Cardiac muscle cell (in vitro differentiated cells and primary cell): ENCODE results near the gene SETD1A. TPM values are rescaled to one million over a fixed set of nuclear protein-coding genes. Genes with fewer than 3 reads are reported as not detected.
A peak's percentile ranks its signal among the peaks of the same experiment; 100 is the strongest.

ENCODE experiments used
- DNase-seq, 2 donors: peaks; one replicate each; pipeline versions ENCODE4 v3.0.0 to v3.0.0-alpha.2; 2010 to 2017; ENCODE audit warnings: low read depth in 1 of 2, low spot score in 1 of 2
- H3K27ac ChIP-seq: fragments of 200-600 bp; sonication (generic); 2 replicates; pipeline ENCODE4 v1.5.1; 2016
- H3K27me3 ChIP-seq: fragments of 200-600 bp; sonication (generic); 2 replicates; pipeline ENCODE4 v1.6.0; 2016; ENCODE audit warnings: control low read depth
- H3K36me3 ChIP-seq: fragments of 200-600 bp; sonication (generic); 2 replicates; pipeline ENCODE4 v1.5.1; 2016; ENCODE audit warnings: control low read depth
- H3K4me1 ChIP-seq: fragments of 200-600 bp; sonication (generic); 2 replicates; pipeline ENCODE4 v1.8.1; 2017; ENCODE audit warnings: low read depth, mild to moderate bottlenecking, mixed run types
- H3K4me3 ChIP-seq: fragments of 200-600 bp; sonication (generic); 2 replicates; pipeline ENCODE4 v1.5.1; 2016; ENCODE audit warnings: mild to moderate bottlenecking
- H3K9me3 ChIP-seq: fragments of 200-600 bp; sonication (generic); 2 replicates; pipeline ENCODE4 v1.5.1; 2017; ENCODE audit warnings: low read depth, mild to moderate bottlenecking, control low read depth
- CTCF ChIP-seq: IDR thresholded peaks from 2 replicates; pipeline ENCODE4 v1.5.1; 2012; ENCODE audit warnings: low read depth, mild to moderate bottlenecking, low read length
- polyA plus RNA-seq: library from polyadenylated mRNA; unstranded; fragments of >200 nt; fragmentation: Nextera tagmentation; extraction: Ambion mirVana; gene quantifications from 2 replicates; pipeline ENCODE4 v1.2.1, GENCODE V29; 2016
- total RNA-seq: library from RNA; depleted of rRNA; stranded (reverse); fragments of >200 nt; gene quantifications from 2 replicates; pipeline ENCODE4 v1.2.3, GENCODE V29; 2016

Gene SETD1A
- total and polyA plus RNA-seq, 2 experiments from 2014 or later, result 1.9 to 10.4 TPM

GRCh38 chr16:30948667-30949649 lies 8.6 kb upstream of the SETD1A start, which contains the start of gene ORAI3:
Gene ORAI3, plus strand, starts transcription at chr16:30949068. Its CDS starts 222 bp downstream, at chr16:30949290.
- H3K9me3 ChIP-seq, result no peaks in the 10 kb centered on the region

GRCh38 chr16:30949650-30950515 lies 7.7 kb upstream of the SETD1A start:
- H3K4me3 ChIP-seq, result peak overlapping the region; percentile 95
- H3K9me3 ChIP-seq, result no peaks in the 10 kb centered on the region
- H3K36me3 ChIP-seq, result peaks cover 2% of the 10 kb centered on the region
- no peaks in the 10 kb centered on the region for H3K27me3 ChIP-seq
- TF ChIP-seq CTCF, result no peak
- H3K27ac ChIP-seq, result peak overlapping the region; percentile 92
- H3K4me1 ChIP-seq, result peaks cover 4% of the 10 kb centered on the region
- peak; percentile 66 to 82 for DNase-seq

More at GRCh38 chr16:30948667-30949649, 8.6 kb upstream of the SETD1A start, which contains the start of gene ORAI3:
- peaks cover 4% of the 10 kb centered on the region for H3K4me1 ChIP-seq
- DNase-seq, result peak; percentile 73 to 84
- peak within 1 kb of the TSS; percentile 95 for H3K27ac ChIP-seq
- H3K27me3 ChIP-seq, result no peaks in the 10 kb centered on the region
- peak within 1 kb of the TSS; percentile 95 for H3K4me3 ChIP-seq
- TF ChIP-seq CTCF, result no peak
- H3K36me3 ChIP-seq, result peaks cover 7% of the 10 kb centered on the region

- Histone ChIP-seq H3K4me1 (peaks cover 4% of the 10 kb centered on the region), H3K9me3 (no peaks in the 10 kb centered on the region), H3K27me3 (no peaks in the 10 kb centered on the region), H3K4me3 (peak overlapping the region; percentile 95), H3K36me3 (no peaks in the 10 kb centered on the region), H3K27ac (peak overlapping the region; percentile 92)
- DNase-seq, result no peak
- no peak for TF ChIP-seq CTCF
Observed at GRCh38 chr16:30950516-30951065, 7.0 kb upstream of the SETD1A start.

- peak overlapping the region; percentile 92 for H3K27ac ChIP-seq
- TF ChIP-seq CTCF, result no peak
- H3K9me3 ChIP-seq, result no peaks in the 10 kb centered on the region
- H3K36me3 ChIP-seq, result no peaks in the 10 kb centered on the region
- peaks cover 4% of the 10 kb centered on the region for H3K4me1 ChIP-seq
- DNase-seq, result no peak
- no peaks in the 10 kb centered on the region for H3K27me3 ChIP-seq
- H3K4me3 ChIP-seq, result no peak overlapping the region
Observed at GRCh38 chr16:30951193-30951592, 6.4 kb upstream of the SETD1A start.

- DNase-seq, result peak in 1 of 2 donors; percentile 85
- Histone ChIP-seq H3K4me1 (peaks cover 4% of the 10 kb centered on the region), H3K9me3 (no peaks in the 10 kb centered on the region), H3K36me3 (no peaks in the 10 kb centered on the region), H3K27ac (no peak overlapping the region), H3K4me3 (no peak overlapping the region), H3K27me3 (no peaks in the 10 kb centered on the region)
- no peak for TF ChIP-seq CTCF
Observed at GRCh38 chr16:30951750-30952149, 5.8 kb upstream of the SETD1A start.
